Liver (tissue), 3 donors: ENCODE measurements around the gene PROCA1.

Source experiments
- CTCF ChIP-seq: fragments of 150-350 bp; IDR thresholded peaks from 2 replicates; pipeline ENCODE4 v1.5.1; 2017; ENCODE audit warnings: improper control_type of control experiment, low read depth, low read length; ENCODE audit not compliant: missing input control
- FOXA1 ChIP-seq: IDR thresholded peaks from 2 replicates; pipeline ENCODE4 v1.6.1; 2016; ENCODE audit warnings: antibody characterized with exemption
- REST ChIP-seq: IDR thresholded peaks from 2 replicates; pipeline ENCODE4 v1.6.1; 2016; ENCODE audit warnings: antibody characterized with exemption, mild to moderate bottlenecking
- TAF1 ChIP-seq: conservative IDR thresholded peaks from 2 replicates; pipeline ENCODE4 v1.6.1; 2016; ENCODE audit warnings: antibody characterized with exemption, mild to moderate bottlenecking
- donor health status: healthy.
- donor health status: healthy.

GRCh38 chr17:28758411-28759121, 46.9 kb upstream of the PROCA1 start:
- no peak for TF ChIP-seq REST
- no peak for TF ChIP-seq TAF1
- no peak for TF ChIP-seq FOXA1
- no peak for TF ChIP-seq CTCF
